ENCODE measurements around the gene ARHGEF19.
"Not testable (repeated sequence)": the region's sequence is repeated elsewhere in the genome, so short reads cannot be mapped to it uniquely, and the experiment has no call there.

The ARHGEF19 gene

GRCh38 chr1:16202281-16203210, 9.9 kb downstream of the ARHGEF19 start:
- no peak for DNase-seq

- DNase-seq: no peak
Observed at GRCh38 chr1:16199700-16200099, 12.8 kb downstream of the ARHGEF19 start.

GRCh38 chr1:16199157-16199501, 13.3 kb downstream of the ARHGEF19 start:
- DNase-seq: no peak

- no peak for DNase-seq
Observed at GRCh38 chr1:16198444-16199156, 13.9 kb downstream of the ARHGEF19 start.

- no peak for DNase-seq
Observed at GRCh38 chr1:16196874-16197273, 15.6 kb downstream of the ARHGEF19 start.

- DNase-seq: not testable (repeated sequence)
Observed at GRCh38 chr1:16196139-16196538, 16.3 kb downstream of the ARHGEF19 start.

GRCh38 chr1:16195518-16195905, 16.9 kb downstream of the ARHGEF19 start:
- DNase-seq: no peak

- DNase-seq: no peak
Observed at GRCh38 chr1:16191916-16192546, 20.4 kb downstream of the ARHGEF19 start.

GRCh38 chr1:16191309-16191708, 21.1 kb downstream of the ARHGEF19 start:
- DNase-seq: no peak

GRCh38 chr1:16189921-16190621, 22.4 kb downstream of the ARHGEF19 start:
- DNase-seq: peak; percentile 90

- DNase-seq: no peak
Observed at GRCh38 chr1:16189003-16189402, 23.4 kb downstream of the ARHGEF19 start.

- DNase-seq: peak; percentile 18
Observed at GRCh38 chr1:16187748-16188401, 24.6 kb downstream of the ARHGEF19 start.

- DNase-seq: no peak
Observed at GRCh38 chr1:16186655-16187235, 25.7 kb downstream of the ARHGEF19 start.

GRCh38 chr1:16184557-16185303, 27.7 kb downstream of the ARHGEF19 start:
- DNase-seq: no peak

- DNase-seq: no peak
Observed at GRCh38 chr1:16183765-16184556, 28.5 kb downstream of the ARHGEF19 start.

- DNase-seq: no peak
Observed at GRCh38 chr1:16183179-16183578, 29.3 kb downstream of the ARHGEF19 start.

- no peak for DNase-seq
Observed at GRCh38 chr1:16181887-16182719, 30.3 kb downstream of the ARHGEF19 start.

GRCh38 chr1:16180291-16180824, 32.1 kb downstream of the ARHGEF19 start:
- no peak for DNase-seq
